ENCODE measurements around the gene DHX30. TPM values are rescaled to one million over a fixed set of nuclear protein-coding genes. Genes with fewer than 3 reads are reported as not detected.

Gene DHX30
- total RNA-seq, 1 donor from 2014 or later = 68.7 TPM

GRCh38 chr3:47872916-47873315 lies 70.0 kb downstream of the DHX30 start:
- Mint-ChIP-seq H3K4me1 (ENCODE audit: unreplicated experiment) (peaks cover 10% of the 10 kb centered on the region), H3K27ac (ENCODE audit: unreplicated experiment) (no peak overlapping the region), H3K27me3 (ENCODE audit: unreplicated experiment) (peaks cover 6% of the 10 kb centered on the region), H3K9me3 (ENCODE audit: unreplicated experiment) (no peaks in the 10 kb centered on the region), H3K4me3 (ENCODE audit: unreplicated experiment) (no peak overlapping the region), H3K36me3 (ENCODE audit: low read depth, unreplicated experiment) (peaks cover 31% of the 10 kb centered on the region)
- no peak for TF ChIP-seq CTCF (IDR thresholded peaks at IDR 0.05; ENCODE audit: unreplicated experiment)
- DNase-seq (ENCODE audit: low spot score) = no peak

GRCh38 chr3:47874438-47874837 lies 71.5 kb downstream of the DHX30 start:
- Mint-ChIP-seq H3K9me3 (ENCODE audit: unreplicated experiment) (no peaks in the 10 kb centered on the region), H3K4me3 (ENCODE audit: unreplicated experiment) (no peak overlapping the region), H3K27ac (ENCODE audit: unreplicated experiment) (no peak overlapping the region), H3K36me3 (ENCODE audit: low read depth, unreplicated experiment) (peaks cover 21% of the 10 kb centered on the region), H3K27me3 (ENCODE audit: unreplicated experiment) (peaks cover 2% of the 10 kb centered on the region), H3K4me1 (ENCODE audit: unreplicated experiment) (peaks cover 12% of the 10 kb centered on the region)
- no peak for TF ChIP-seq CTCF (IDR thresholded peaks at IDR 0.05; ENCODE audit: unreplicated experiment)
- no peak for DNase-seq (ENCODE audit: low spot score)

GRCh38 chr3:47874913-47875312 lies 72.0 kb downstream of the DHX30 start:
- no peak for DNase-seq (ENCODE audit: low spot score)
- TF ChIP-seq CTCF (IDR thresholded peaks at IDR 0.05; ENCODE audit: unreplicated experiment) = no peak
- Mint-ChIP-seq H3K4me3 (ENCODE audit: unreplicated experiment) (no peak overlapping the region), H3K27me3 (ENCODE audit: unreplicated experiment) (peaks cover 2% of the 10 kb centered on the region), H3K36me3 (ENCODE audit: low read depth, unreplicated experiment) (peaks cover 19% of the 10 kb centered on the region), H3K9me3 (ENCODE audit: unreplicated experiment) (no peaks in the 10 kb centered on the region), H3K27ac (ENCODE audit: unreplicated experiment) (no peak overlapping the region), H3K4me1 (ENCODE audit: unreplicated experiment) (peaks cover 12% of the 10 kb centered on the region)

DNA sequence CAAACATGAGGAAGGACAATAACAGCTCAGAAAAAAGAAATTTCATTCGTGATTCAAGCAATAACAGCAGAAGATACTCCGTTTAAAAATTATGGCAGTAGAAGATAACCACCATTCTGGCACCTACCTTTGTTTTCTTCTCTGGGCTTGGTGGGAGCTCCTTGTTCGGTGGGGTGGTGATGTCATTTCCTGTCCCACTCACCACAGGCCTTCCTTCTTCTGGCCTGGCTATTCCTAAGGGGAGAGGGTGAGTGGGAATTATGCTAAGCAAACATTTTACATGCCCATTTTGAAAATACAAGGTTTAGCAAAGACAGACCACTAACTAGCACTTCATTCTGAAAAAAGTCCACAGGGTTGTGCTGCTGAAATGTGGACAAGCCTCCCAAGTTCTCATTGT lies 74.4 kb downstream of the DHX30 start:
- Mint-ChIP-seq H3K27ac (ENCODE audit: unreplicated experiment) (peak overlapping the region; percentile 24), H3K36me3 (ENCODE audit: low read depth, unreplicated experiment) (peaks cover 10% of the 10 kb centered on the region), H3K4me1 (ENCODE audit: unreplicated experiment) (peaks cover 12% of the 10 kb centered on the region), H3K27me3 (ENCODE audit: unreplicated experiment) (peaks cover 2% of the 10 kb centered on the region), H3K9me3 (ENCODE audit: unreplicated experiment) (no peaks in the 10 kb centered on the region), H3K4me3 (ENCODE audit: unreplicated experiment) (no peak overlapping the region)
- no peak for DNase-seq (ENCODE audit: low spot score)
- no peak for TF ChIP-seq CTCF (IDR thresholded peaks at IDR 0.05; ENCODE audit: unreplicated experiment)

DNA sequence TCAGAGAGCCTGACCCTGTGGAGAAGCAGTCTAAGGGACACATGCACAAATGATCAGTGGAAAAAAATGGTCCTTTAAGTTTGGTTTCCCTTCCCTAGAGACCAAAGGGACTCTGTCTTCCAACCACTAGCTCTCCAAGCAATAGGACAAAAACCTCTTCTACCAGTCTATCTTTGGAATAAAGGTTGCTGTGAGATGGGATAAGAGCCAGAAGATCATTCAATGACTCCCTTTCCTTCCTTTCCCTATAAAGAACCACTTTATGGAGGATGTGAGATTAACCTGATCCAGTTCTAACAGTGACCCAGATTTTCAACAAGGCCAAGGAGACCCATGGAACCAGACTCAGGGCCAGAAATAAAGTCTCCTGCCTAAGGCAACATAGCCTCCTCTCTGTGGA lies 74.8 kb downstream of the DHX30 start:
- Mint-ChIP-seq H3K27ac (ENCODE audit: unreplicated experiment) (peak overlapping the region; percentile 22), H3K9me3 (ENCODE audit: unreplicated experiment) (no peaks in the 10 kb centered on the region), H3K4me3 (ENCODE audit: unreplicated experiment) (no peak overlapping the region), H3K36me3 (ENCODE audit: low read depth, unreplicated experiment) (peaks cover 10% of the 10 kb centered on the region), H3K4me1 (ENCODE audit: unreplicated experiment) (peaks cover 12% of the 10 kb centered on the region), H3K27me3 (ENCODE audit: unreplicated experiment) (peaks cover 2% of the 10 kb centered on the region)
- DNase-seq (ENCODE audit: low spot score) = no peak
- no peak for TF ChIP-seq CTCF (IDR thresholded peaks at IDR 0.05; ENCODE audit: unreplicated experiment)

Measured in endothelial cell (in vitro differentiated cells).